ENCODE results near the gene ITGB1BP2.
"Not testable (repeated sequence)": the region's sequence is repeated elsewhere in the genome, so short reads cannot be mapped to it uniquely, and the experiment has no call there.

Gene ITGB1BP2

DNA sequence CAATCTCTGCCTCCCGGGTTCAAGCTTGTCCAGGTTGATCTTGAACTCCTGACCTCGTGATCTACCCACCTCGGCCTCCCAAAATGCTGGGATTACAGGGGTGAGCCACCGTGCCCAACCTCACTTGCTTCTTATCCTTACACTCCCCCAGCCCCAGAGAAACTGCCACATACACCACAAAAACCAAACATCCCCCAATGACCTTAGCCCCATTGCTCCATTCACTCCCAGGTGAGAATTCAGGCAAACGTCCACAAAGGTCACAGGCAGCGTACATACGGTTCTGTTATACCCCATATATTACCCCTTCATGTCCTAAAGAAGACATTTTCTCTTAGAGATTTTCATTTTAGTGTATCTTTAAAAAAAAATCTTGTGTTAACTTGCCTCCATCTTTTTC is 1.1 kb upstream of the ITGB1BP2 start:
- DNase-seq (ENCODE audit: low read depth in 1 of 2, low spot score in 1 of 2) = not testable (repeated sequence)

- no peak for DNase-seq (ENCODE audit: low read depth in 1 of 2, low spot score in 1 of 2)
Measured at GRCh38 chrX:71302461-71303213, 1.1 kb downstream of the ITGB1BP2 start.

DNA sequence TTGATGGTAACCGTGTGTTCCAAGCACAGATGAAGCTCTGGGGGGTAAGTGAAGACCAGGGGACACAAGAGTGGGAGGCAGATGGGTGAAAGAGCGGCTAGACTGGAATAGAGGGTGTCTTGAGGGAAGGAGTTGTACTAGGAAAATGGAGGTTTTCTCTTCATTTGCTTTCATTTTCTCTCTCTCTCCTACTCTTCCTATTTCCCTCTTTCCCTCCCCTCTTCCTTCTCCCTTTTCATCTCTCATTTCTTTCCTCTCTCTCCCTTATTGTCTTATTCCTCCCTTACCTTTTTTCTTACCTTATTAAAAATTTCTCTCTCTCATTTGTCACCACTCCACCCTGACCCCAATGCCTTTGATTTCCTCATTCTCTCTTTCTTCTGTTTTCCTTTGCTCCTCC is 3.0 kb downstream of the ITGB1BP2 start:
- DNase-seq (ENCODE audit: low read depth in 1 of 2, low spot score in 1 of 2) = no peak

- no peak for DNase-seq (ENCODE audit: low read depth in 1 of 2, low spot score in 1 of 2)
Measured at GRCh38 chrX:71315917-71316316, 14.4 kb downstream of the ITGB1BP2 start.

DNA sequence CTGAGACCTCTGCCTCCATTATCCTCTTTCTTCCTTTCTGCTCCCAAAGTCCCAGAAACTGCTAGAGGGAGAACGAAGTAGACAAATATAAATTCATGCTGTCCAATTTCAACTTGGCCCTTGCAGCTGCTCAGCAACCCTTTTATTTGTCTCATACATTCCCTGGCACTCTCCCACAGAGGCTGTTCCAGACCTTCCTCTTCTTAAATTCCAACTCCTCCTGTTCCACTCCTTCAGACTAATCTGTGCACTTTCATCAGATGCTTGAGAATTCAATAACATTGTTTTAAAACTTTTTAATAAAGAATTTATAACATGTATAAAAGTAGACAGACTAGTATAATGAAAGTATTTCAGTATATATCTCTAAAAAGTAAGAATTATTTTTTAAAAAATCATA is 15.4 kb downstream of the ITGB1BP2 start:
- not testable (repeated sequence) for DNase-seq (ENCODE audit: low read depth in 1 of 2, low spot score in 1 of 2)

DNA sequence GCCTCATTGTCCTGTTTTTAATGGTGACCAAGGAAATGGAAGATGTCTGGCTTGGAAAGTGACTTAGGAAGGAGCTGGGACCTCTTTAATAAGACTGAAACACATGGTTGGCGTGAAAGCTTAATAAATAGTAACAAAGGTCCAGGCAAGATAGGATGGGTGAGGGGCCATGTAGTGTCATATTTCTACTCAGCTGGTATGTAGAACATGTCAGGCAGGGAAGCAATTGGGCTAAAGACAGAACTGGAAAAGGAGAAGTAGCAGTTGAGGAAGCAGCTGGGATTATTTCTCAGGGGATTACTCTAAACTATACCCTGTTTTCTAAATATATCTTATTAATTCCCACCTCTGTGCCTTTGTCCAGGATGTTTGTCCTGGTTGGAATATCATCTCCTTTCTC is 18.6 kb downstream of the ITGB1BP2 start:
- DNase-seq (ENCODE audit: low read depth in 1 of 2, low spot score in 1 of 2) = no peak

- no peak for DNase-seq (ENCODE audit: low read depth in 1 of 2, low spot score in 1 of 2)
Measured at GRCh38 chrX:71321731-71322130, 20.2 kb downstream of the ITGB1BP2 start.

DNA sequence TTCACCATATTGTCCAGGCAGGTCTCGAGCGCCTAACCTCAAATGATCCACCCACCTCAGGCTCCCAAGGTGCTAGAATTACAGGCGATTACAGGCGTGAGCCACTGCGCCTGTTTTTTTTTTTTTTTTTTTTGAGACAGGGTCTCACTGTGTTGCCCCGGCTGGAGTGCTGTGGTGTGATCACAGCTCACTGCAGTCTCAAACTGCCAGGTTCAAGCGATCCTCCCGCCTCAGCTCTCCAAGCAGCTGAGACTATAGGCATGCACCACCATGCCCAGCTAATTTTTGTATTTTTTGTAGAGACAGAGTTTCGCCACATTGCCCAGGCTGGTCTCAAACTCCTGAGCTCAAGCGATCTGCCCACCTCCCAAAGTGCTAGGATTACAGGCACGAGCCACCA is 22.9 kb downstream of the ITGB1BP2 start:
- not testable (repeated sequence) for DNase-seq (ENCODE audit: low read depth in 1 of 2, low spot score in 1 of 2)

- no peak for DNase-seq (ENCODE audit: low read depth in 1 of 2, low spot score in 1 of 2)
Measured at GRCh38 chrX:71326394-71326793, 24.8 kb downstream of the ITGB1BP2 start.

GRCh38 chrX:71349151-71349665 is 47.7 kb downstream of the ITGB1BP2 start:
- DNase-seq (ENCODE audit: low read depth in 1 of 2, low spot score in 1 of 2) = not testable (repeated sequence)

DNA sequence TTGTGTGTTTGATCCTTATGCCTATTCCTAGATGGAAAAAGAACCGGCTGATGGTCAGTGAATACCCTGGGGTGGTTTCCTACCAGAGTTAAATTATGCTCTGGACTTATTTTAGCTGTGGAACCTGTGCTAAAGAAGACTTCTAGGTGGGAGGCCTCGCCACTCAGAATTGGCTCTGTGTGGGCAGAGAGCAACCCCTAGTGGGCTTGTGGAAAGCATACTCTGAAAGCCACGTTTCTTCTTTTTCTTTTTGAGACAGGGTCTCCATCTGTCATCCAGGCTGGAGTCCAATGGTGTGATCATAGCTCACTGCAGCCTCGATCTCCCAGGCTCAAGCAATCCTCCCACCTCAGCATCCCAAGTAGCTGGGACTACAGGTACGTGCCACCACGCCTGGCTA is 48.3 kb downstream of the ITGB1BP2 start:
- not testable (repeated sequence) for DNase-seq (ENCODE audit: low read depth in 1 of 2, low spot score in 1 of 2)

DNA sequence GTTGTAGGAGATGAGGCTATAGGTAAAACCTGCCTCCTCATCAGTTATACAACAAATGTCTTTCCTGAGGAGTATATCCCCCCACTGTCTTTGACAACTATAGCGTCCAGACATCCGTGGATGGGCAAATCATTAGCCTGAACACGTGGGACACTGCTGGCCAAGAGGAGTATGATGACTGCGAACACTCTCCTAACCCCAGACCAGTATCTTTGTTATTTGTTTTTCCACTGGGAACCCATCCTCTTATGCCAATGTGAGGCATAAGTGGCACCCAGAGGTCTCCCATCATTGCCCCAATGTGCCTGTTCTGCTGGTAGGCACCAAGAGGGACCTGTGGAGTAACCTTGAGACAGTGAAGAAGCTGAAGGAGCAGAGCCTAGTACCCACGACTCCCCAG is 50.9 kb downstream of the ITGB1BP2 start:
- not testable (repeated sequence) for DNase-seq (ENCODE audit: low read depth in 1 of 2, low spot score in 1 of 2)
